HG03558 (cell line): ENCODE results near the gene FAM181B.

ENCODE experiments used
- ATAC-seq: cut with Tn5 transposase; IDR thresholded peaks from one replicate; pipeline ENCODE4 v1.9.1; 2021; ENCODE audit warnings: moderate number of reproducible peaks; ENCODE audit not compliant: unreplicated experiment; ENCODE audit errors: extremely low read depth

FAM181B gene

DNA sequence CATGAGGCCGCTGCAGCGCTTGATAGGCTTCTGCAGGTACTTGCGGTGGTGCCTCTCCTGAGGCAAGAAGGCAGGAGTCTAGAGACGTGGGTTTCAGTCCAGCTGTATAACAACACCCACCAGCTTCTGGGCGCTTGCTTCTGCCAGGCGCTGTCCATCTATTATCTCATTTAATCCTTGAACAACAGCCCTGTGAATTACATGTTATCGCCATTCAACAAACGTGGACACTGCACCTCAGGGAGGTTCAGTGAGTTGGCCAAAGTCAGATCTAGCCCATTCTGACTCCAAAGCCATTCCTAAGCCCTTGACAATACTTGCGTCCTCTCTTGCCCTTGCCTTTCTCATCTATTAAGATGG, 436 bp upstream of the FAM181B start:
- ATAC-seq, result no peak

DNA sequence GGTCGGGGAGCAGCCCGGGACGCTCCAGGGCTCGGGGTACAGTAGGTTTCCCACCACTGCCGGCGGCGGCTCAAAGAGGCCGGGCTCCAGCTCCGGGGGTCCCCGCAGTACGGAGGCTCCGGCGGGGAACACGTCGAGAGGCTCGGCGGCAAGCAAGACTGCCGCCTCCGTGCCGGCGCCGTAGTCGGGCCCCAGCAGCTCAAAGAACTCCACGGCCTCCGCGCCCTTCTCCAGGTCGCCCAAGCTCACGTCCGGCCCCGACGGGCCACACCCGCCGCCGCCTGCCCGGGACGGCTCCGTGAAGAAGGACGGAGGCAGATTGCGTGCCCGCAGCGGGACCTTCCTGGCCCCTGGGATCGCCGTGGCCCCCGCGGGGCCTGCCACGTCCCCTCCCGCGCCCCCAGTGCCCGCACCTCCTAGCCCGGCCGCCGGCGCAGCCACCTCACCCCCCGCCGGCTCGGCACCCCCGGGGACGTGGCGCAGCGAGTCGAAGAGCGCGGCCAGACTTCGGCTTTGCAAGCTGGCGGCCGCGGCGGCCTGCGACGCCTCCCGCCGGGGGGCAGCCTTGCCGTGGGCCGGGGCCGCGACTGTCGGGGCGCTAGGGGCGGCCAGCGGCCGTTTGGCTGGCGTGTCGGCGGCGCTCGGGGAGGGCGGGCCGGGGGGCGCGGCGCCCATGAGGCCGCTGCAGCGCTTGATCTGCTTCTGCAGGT, 775 bp downstream of the FAM181B start:
- ATAC-seq, result no peak

DNA sequence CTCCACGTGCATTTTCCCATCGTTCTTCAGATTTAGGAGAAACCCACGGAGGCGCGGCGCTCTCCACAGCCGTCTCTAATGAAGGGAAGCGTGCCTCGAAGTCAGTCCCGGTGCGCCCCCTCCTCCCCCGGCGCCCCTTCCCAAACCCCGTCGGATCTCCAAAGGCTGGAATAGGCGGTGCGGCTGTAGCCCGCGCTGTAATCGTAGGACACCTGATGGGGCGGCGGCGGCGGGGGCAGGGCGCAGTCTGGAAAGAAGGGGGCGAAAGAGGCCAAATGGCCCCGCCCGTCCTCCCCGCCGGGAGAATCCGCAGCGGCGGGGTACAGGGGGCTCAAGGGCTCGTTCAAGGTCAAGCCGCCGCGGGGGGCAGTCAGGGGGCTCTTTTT, 1.3 kb downstream of the FAM181B start:
- ATAC-seq, result no peak

DNA sequence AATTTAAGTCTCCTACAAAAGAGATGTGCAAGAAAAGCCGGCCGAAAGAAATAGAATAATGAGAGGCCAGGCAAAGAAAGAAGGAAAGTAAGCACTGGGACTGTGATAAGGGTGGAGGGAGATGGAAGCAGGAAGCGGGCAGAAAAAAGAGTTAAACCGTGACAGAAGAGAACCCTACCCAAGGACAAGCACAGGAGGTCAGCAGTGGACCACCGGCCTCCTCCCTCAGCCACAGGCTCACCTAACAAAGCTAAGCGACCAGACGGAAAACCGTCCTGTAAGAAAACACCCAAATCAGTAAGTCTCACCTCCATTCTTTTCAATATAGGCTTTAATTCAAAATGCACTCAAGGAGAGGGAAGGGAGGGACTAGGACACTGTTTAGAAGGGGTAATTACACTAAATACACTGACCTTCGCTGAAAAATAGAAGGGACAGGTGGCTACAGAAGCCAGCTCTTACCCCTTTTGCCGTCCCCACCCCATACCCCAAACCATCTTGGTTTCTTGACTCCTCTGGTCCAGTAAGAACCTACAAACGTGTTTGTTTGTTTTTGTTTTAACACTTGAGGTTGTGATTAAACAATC, 1.9 kb downstream of the FAM181B start:
- no peak for ATAC-seq

DNA sequence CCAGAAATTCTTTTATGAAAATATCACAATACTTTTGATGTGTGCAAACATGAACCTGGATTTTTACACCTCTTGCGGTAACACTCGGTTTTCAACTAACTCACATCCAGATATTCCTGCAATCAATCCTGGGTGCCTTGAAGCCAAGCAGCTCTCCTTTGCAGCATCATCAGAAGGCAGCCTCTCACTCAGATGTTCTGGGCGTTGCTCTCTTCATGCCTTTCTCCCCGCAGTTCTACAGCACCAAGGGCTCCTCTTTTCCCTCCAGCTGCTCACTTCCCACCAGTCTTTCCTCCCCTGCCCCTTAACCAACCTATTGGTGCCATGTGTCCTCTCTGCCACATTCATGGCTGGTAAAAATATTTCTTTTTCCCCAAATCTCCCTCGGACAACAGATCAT, 2.9 kb downstream of the FAM181B start:
- no peak for ATAC-seq

DNA sequence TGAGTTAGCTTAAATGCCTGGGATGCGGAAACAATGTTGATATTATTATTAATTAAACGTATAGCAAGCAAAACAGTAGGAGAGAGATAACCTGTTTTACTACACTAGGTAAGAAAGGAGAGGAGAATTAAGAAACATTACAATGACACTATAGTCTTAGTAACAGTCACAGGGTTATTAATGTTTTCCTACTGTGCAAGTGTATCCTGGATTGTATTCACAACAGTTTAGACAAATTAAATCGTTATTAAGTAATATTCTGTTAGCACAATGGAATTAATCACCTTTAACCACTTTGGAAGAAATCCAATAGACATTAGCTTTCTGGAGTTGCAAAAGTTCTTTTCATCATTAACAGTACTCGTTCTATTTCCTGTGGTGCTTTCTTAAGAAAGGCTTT, 3.4 kb downstream of the FAM181B start:
- ATAC-seq, result no peak

DNA sequence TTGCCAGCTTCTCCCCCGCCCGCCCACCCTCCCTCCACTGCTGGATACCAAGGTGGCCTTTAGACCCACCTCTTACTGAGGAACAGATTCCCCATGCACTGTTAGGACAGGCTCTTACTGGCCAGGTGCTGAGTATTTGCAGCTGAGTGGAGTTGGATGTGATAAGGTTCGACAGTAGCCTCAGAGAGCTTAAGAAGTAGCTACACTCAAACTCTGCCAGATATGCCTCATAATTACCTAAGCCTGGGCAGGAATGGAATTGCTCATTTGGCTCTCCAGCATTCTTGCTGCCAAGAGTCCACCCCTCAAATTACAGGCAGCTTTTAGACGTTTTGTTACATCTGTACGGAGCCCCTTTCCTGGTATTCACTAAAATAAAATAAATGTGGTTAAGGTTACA, 9.6 kb downstream of the FAM181B start:
- no peak for ATAC-seq

DNA sequence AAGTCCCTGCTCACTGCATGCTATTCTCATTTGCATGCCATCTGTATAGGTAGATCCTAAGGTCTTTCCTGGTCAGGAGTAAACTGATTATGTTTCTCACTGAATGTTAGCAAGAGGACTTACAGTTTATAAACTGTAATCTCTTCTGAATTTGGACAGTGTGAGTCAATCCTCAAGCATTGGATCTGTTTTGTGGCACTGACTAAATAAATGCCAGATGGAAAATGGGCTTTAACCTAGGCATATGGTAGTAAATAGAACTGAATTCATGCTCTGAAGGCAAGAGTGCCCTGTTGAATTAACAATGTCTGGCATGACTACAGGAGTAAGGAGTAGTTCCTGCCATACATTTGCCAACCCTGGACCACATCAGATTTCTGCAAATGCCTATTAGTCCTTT, 11.4 kb downstream of the FAM181B start:
- no peak for ATAC-seq

DNA sequence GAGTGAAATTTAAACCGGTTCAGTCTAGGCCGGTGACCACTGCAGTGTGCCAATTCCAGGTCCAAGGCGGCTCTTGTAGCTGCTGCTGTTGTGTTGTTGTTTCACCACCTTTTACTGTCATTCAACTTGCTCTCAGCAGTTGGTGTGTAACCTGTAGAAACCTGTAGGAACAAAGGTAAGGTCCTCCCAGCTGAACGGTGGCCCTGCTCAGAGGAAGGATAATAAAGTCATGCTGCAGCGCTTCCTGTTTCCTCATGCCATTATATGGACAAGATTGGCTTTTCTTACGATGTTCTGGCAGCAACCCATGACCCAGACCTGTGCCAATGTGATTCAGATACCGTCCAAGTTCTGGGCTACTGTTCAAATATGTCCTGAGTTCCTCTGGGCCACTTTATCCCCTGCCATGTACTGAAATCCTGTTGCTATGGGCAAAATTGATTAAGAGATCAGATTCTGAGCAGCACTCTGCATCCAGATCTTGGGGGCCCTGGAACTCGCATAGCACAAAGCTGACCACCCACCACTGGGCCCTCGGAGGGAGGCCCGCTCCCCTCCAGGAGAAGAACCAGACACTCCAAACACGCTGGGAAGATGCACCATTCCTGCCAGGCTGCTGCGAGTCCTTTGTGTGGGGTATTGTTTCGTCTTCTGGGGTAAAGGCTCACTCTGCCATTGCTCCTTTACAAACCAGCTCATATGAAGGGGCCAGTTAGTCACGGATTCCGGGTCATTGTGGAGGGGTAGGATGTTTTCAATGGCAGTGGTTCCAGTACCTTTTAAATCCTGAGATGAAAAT, 13.2 kb downstream of the FAM181B start:
- ATAC-seq, result no peak

DNA sequence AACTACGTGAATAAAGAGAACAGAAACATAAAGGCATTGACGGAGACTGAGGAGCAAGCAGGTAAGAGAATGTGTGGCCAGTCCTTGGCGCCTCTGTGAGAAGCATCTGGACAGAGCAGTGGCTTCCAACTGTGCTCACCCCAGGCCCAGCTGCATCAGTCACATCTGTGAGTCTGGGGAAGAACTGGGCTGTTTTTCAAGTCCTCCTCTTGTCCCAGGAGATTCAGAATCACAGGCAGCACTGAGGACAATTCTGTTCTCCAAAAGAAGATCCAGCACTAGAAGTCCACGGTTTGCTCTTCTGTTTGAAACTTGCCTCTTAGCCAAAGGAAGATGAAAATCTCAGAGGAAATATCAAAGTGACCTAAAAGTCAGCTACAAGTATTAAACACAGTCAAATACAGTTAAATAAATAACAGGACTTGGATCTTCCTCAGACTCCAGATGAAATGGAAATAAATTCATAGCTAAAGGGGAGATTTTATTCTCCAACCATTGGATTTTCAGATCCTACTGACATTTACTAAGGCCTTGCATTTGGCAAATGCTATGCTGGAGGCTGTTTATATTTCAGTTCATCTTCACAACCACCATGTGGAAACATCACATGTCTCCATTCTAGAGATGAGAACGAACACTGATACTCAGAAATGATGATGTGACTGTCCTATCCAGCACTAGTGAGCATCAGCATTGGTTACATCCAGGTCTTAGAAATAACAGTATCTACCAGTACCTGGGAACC, 14.1 kb downstream of the FAM181B start:
- no peak for ATAC-seq

DNA sequence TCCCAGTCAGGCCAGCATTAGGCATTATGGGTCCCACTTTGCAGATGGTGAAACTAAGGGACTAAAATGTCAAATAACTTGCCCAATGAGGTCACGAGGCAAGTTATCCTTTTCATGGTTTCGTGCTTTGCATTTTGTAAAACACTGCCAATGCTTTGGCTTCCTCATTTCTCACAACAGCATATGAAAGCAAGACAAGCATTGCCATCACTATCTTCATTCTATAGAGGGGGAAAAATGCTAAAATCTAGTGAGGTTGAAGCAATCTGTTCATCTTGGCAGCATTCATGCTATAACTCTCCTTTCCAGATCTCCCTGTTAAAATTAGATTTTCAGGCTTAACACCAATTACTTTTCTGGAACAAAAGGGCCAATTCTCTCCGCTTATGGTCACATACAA, 14.8 kb downstream of the FAM181B start:
- ATAC-seq, result no peak

DNA sequence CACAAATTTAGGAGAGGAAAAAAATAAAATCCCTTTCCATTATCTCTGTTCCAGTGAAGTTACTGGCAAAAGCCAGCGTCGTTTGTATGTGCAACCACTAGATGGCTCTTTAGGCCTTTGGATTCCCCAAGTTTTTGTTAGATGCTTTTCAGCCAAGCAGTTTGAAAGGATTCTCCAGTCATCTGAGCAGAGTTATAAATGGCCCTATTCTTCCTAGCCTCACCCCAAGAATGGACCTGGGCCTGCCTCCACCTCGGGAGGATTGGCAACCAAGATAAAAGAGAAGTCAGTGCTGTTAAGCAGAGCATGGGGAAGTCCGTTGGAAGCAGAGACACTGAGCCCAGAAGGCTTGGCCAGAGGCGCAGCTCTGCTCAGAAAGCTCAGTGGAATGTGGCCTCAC, 15.4 kb downstream of the FAM181B start:
- no peak for ATAC-seq

DNA sequence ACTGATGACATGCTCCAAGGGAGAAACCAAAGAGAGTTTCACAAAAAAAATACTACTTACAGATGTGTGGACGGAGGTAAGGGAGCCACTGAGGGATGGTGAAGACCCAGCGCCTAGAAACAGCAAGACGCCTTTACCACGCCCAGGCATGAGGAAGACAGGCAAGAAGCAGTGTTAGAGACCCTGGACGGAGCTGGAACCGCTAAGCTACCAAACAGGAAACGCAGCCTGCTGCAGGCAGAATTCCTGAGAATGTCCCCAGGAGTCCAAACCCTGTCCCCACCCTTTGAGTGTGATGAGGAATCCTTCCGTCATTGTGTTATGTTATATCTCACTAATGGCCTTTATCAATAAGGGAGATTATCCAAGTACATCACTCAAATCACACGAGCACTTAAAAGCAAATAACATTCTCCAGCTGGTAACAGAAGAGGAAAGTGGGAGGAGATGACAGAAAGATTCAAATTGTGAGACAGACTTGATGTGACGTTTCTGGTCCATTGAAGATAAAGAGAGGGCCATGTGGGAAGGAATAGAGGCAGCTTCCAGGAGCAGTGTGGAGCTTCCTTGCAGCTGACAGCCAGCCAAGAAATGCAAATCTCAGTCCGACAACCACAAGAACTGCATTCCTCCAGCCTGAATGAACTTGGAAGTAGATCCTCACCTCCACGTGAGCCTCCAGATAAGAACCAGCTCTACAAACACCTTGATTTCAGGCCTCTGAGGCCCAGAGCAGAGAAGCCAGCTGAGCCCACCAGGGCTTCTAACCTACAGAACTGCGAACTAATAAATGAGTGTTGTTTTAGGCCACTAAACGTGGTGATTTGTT, 19.1 kb downstream of the FAM181B start:
- ATAC-seq, result no peak

DNA sequence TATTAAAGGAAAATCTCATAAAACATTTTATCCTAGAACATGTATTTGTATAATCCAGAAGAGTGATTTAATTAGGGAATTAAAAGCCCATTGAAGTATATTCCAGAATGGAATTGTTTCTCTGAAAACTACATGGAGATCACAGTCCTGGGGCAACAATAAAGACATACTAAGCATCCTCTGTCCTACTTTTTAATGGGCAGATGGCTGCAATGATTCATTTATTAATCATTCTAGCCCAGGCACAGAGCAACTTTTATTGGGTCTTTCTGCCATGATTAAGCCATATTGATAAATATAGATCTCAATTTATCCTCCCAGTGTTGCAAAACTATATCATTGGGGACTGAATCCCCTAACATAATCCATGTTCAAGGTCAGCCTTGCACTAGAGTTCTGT, 22.0 kb downstream of the FAM181B start:
- no peak for ATAC-seq

DNA sequence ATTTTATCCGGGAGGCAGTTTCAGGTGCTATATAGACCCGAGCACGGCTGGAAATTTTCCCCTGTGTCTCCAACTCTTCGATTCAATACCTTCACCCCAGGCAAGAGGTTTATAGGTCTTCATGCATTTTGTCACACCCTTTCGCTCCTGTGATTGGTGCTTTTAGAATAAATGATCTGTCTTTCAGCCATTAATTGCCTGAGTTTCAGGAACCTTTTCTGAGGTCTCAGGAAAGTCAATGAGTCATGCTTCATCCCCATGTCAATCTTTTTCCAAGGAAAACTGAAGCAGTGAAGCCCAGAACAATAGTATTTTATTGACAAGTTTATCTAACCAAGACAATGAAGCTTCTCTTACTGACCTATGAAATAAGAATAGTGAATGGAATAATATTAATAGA, 29.9 kb downstream of the FAM181B start:
- ATAC-seq, result no peak

DNA sequence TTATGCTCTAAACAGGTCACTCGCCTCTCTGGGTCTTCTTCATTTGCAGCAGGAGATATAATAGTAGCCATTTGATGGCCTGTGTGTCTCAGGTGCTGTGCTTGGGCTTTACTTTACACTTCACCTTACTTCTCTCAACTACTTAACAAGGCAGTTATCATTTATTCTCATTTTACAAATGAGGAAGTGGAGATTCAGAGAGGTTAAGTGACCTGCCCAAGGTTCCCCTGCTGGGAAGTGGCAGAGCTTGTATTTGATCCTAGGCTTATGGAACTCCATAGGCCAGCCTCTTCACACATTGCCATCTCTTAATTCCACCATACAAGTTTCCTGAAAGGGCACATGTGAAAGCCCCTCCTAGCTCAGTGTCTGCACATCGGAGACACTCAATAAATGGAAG, 30.4 kb downstream of the FAM181B start:
- no peak for ATAC-seq

DNA sequence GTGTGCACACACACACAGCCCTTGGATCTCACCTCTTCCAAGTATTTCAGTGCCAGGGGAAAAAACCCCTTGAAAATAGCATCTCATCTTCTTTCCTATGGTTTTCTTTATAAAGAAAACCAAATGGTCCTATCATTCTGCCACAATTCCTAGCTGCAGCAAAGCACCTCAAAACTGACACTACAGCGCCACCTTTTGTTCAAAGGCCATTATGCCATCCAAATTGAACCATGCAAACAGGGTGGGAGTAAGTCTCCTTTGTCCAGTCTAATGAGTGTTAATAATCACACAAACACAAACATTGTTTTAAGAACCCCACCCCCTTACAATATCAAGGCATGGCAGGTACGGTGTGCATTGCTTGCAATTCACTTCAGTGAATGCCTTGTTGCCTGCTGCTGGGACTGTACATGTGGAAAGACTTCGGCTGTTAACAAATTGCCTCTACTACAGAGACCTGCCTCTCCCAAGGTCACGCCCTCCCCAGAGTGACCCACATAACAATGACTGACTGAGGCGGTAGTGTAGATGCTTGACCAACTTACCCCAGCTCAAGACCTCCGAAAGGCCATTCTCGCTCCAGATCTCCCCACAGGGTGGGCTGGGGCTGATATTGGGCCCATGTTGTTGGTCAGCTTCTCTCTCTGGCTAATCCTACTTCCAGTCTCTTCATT, 31.7 kb downstream of the FAM181B start:
- ATAC-seq, result no peak

DNA sequence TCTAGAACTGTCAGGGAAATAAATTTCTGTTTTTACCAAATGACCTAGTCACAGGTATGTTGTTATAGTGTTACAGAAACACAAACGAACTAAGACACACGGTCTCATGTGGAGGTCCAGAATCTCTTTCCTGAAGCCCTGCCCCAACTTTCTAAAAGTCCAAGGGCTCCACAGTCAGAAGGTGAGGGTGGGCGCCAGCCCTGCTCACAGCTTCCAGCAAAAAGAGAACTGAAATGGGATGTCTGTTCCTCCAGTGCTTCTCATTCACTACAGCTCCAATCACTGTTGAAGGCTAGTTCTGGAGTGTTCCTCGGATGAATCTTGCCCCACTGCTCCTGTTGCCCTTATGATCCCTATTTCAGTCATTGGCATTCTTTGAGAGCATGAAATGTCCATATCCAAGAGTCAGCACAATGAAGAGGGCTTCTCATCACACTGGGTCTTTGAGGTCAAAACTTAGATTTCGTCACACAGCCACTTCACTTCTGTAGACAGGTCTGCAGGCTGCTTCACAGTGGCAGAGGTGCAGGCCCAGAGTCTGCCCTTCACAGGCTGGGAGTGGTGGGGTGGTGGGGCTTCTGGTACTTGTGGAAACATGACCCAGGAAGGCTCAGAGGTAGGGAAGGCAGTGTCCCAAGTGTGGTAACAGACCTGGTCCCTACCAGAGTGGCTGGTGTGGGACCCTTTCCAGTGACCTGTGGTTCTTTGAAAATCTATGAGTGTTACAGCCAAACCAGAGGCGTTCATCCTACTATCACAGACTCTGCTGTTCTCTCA, 34.9 kb downstream of the FAM181B start:
- no peak for ATAC-seq

DNA sequence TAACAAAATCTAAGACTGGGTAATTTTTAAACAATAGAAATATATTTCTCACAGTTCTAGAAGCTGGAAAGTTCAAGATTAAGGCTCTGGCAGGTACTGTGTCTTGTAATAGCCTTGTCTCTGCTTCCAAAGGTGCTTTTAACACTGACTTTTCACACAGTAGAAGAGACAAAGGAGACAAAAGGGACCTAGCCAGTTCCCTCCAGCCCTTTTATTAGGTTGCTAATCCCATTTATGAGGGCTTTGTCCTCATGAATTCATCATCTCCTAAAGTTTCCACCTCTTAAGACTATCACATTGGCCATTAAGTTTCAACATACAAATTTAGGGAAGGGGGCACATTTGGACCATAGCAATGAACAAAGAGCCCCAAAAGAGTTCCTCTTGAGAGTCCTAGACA, 40.7 kb downstream of the FAM181B start:
- ATAC-seq, result no peak
